NCI-H2227 treated with DMSO at 0.1 percent for 48 hours (cell line): Measurements from ENCODE around the gene G6PC1.

ENCODE experiments used
- DNase-seq: peaks from one replicate; lab custom pipeline; 2025; lab: John Stamatoyannopoulos, UW

Gene G6PC1

DNA sequence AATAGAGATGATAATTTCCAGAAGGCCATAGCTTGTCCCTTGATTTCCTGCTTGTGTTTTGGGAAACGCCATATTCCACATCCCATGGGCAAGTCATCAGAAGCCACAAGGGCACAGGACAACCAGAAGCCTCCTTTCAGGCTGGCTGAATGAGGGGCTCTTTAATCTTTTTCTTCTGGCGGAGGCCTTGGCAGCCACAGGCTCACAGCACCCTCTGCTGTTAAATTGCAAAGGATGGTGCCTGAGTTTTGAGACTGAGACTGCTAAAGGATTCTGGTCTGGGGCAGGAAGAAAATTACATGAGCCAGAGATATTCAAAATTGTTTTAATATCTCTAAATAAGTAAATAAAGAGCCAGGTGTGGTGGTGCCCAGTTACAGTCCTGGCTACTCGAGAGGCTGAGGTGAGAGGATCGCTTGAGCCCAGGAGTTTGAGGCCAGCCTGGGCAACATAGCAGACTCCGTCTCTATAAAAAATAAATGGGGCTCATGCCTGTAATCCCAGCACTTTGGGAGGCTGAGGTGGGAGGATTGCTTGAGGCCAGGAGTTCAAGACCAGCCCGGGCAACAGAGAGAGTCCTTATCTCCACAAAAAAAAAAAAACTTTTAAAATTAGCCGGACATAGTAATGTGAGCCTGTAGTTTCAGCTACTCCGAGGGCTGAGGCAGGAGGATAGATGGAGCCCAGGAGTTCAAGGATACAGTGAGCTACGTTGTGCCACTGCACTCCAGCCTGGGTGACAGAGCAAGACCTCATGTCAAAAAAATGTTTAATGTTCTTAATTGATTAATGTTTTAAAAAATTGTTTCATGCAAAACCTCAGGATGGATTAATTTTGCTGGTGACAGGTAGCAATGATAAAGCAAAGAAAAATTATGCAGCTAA is 37.4 kb downstream of the G6PC1 start:
- peak; percentile 72 for DNase-seq

DNA sequence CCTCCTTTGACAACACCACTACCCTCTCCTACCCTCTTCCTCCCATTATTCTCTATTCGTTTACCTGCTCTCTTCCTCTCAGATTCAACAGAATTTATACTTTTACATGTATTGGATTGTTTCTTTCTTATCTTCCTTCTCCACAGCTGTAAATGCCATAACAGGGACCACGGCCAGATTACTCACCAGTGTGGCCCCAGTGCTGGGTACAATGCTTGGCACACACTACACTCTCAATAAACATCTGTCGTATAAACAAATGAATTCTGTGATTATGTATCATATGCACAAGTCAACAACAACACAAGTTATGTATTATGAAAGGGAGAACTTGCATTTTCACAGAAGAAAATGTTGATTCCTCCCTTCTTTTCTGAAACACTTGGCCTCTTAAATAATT is 43.6 kb downstream of the G6PC1 start:
- no peak for DNase-seq

DNA sequence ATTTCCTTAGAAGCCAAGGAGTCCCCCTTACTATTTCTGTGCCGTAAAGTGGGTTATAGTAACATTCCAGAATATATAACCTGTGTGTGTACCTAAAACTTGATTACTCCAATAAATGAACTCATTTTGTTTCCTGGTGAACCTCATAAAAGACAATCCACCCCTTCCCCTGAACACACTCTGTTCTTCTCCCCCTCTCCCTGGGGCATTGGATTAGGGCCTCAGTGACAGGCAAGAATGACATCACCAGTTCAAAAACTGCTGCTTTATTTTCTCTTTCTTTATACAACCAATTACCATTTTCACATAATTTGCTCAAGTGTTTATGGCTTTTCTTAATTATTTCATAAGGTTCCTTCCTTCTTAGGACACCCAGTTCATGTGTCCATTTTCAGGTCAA is 46.2 kb downstream of the G6PC1 start:
- no peak for DNase-seq

GRCh38 chr17:42950044-42950783 is 49.6 kb downstream of the G6PC1 start:
- DNase-seq = no peak
